ENCODE measurements around the gene CCRL2. TPM values are rescaled to one million over a fixed set of nuclear protein-coding genes. Genes with fewer than 3 reads are reported as not detected.
A peak's percentile ranks its signal among the peaks of the same experiment; 100 is the strongest.

CCRL2 gene
- total and polyA plus RNA-seq, 9 of the 15 experiments (the other 6 are each of a cell fraction or from before 2014, with no cell fraction given): 3.4 to 5.7 (median 4.0) TPM

DNA sequence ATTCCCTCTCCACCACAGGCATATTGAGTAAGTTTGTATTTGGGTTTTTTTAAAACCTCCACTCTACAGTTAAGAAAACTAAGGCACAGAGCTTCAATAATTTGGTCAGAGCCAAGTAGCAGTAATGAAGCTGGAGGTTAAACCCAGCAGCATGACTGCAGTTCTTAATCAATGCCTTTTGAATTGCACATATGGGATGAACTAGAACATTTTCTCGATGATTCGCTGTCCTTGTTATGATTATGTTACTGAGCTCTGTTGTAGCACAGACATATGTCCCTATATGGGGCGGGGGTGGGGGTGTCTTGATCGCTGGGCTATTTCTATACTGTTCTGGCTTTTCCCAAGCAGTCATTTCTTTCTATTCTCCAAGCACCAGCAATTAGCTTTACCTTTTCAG, 37.9 kb upstream of the CCRL2 start (continued):
- TF ChIP-seq TGIF2 (CRISPR knock-in tag; IDR thresholded peaks at IDR 0.05): no peak

- no peaks in the 10 kb centered on the region for H3K4me1 ChIP-seq (replicated peaks in 1 of 2; ENCODE audit: control insufficient read depth in 2 of 2, insufficient read depth in 2 of 2, low read length in 2 of 2)
- whole genome bisulfite sequencing (ENCODE audit: insufficient coverage, low coverage, missing lambda C conversion rate): 0% methylated on average over 6 of the region's 6 CpGs
- in situ Hi-C loops (cut with MboI): no loop called here
Observed at GRCh38 chr3:46369675-46370132, 37.4 kb upstream of the CCRL2 start.

DNA sequence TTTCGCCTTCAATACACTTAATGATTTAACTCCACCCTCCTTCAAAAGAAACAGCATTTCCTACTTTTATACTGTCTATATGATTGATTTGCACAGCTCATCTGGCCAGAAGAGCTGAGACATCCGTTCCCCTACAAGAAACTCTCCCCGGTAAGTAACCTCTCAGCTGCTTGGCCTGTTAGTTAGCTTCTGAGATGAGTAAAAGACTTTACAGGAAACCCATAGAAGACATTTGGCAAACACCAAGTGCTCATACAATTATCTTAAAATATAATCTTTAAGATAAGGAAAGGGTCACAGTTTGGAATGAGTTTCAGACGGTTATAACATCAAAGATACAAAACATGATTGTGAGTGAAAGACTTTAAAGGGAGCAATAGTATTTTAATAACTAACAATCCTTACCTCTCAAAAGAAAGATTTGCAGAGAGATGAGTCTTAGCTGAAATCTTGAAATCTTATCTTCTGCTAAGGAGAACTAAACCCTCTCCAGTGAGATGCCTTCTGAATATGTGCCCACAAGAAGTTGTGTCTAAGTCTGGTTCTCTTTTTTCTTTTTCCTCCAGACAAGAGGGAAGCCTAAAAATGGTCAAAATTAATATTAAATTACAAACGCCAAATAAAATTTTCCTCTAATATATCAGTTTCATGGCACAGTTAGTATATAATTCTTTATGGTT, 36.1 kb upstream of the CCRL2 start, which contains the start of gene CCR5:
Gene CCR5 (plus strand): TSS at position 108 of the 680 bp plus-strand sequence. CDS start 1,957 bp downstream, outside the sequence.
- Histone ChIP-seq H3K9me3 (replicated peaks; ENCODE audit: control insufficient read depth, insufficient read depth, low read depth, low read length) (no peaks in the 10 kb centered on the region), H3K27me3 (ENCODE audit: control insufficient read depth in 2 of 2, insufficient read depth in 2 of 2, low read length in 2 of 2) (peaks cover 38 to 57% of the 10 kb centered on the region in 2 experiments), H3K4me2 (ENCODE audit: insufficient read depth, low read length) (no peak within 1 kb of the TSS), H3K4me1 (replicated peaks in 1 of 2; ENCODE audit: control insufficient read depth in 2 of 2, insufficient read depth in 2 of 2, low read length in 2 of 2) (no peaks in the 10 kb centered on the region), H3K9me1 (ENCODE audit: control insufficient read depth, insufficient read depth, low read length) (no peaks in the 10 kb centered on the region), H3K36me3 (ENCODE audit: control insufficient read depth, insufficient read depth, low read length) (no peaks in the 10 kb centered on the region), H3K9ac (ENCODE audit: insufficient read depth in 1 of 2, low read depth in 2 of 2, low read length in 2 of 2) (no peak within 1 kb of the TSS), H3K79me2 (ENCODE audit: control insufficient read depth, insufficient read depth, low read length) (no peaks in the 10 kb centered on the region), H4K20me1 (replicated peaks; ENCODE audit: control insufficient read depth, insufficient read depth, low read length) (no peaks in the 10 kb centered on the region), H2AFZ (ENCODE audit: low read depth, low read length) (no peak within 1 kb of the TSS), H3K4me3 (no peak within 1 kb of the TSS), H3K27ac (ENCODE audit: extremely low read depth, low read depth, low read length) (no peak within 1 kb of the TSS)
- no TSS peak for BruUV-seq (replicated peaks)
- POLR2A ChIA-PET: interaction anchor here (0.6 to 1.0 kb wide), 2 partner anchors 11 to 36 kb away, joined by 3 to 5 read pairs; partner anchors contain the start of genes CCR5AS and CCRL2
- intact Hi-C loops (cut with micrococcal nuclease) (loop anchor here (5.0 kb wide), 2 partner anchors 56 to 79 kb away; no protein-coding TSS in a partner anchor), in situ Hi-C loops (cut with MboI) (no loop called here)
- CTCF ChIA-PET (ENCODE audit: low intra/inter-chr PET ratio): no interaction called here
- DNase-seq (ENCODE audit: extremely low read depth in 1 of 4, low spot score in 3 of 4) (no peak), FAIRE-seq (peak; percentile 15), ATAC-seq (no peak)
- no peak for TF ChIP-seq EHMT2 (IDR thresholded peaks at IDR 0.05)
- peak; percentile 4 for TF ChIP-seq MEIS2 (IDR thresholded peaks at IDR 0.05; ENCODE audit: partially characterized antibody)
- WGBS (ENCODE audit: insufficient coverage, low coverage, missing lambda C conversion rate): 3% methylated on average over 5 of the region's 5 CpGs

More at GRCh38 chr3:46369675-46370132, 37.4 kb upstream of the CCRL2 start:
- CTCF ChIA-PET (ENCODE audit: low intra/inter-chr PET ratio): no interaction called here
- H3K4me3 ChIP-seq: no peak overlapping the region
- H3K4me2 ChIP-seq (ENCODE audit: insufficient read depth, low read length): no peak overlapping the region
- POLR2A ChIA-PET: interaction anchor here (0.9 to 1.3 kb wide), 5 partner anchors 8 to 261 kb away, joined by 3 to 7 read pairs (median 3); no protein-coding TSS in a partner anchor
- no peak overlapping the region for H3K9ac ChIP-seq (ENCODE audit: insufficient read depth in 1 of 2, low read depth in 2 of 2, low read length in 2 of 2)
- no peak for TF ChIP-seq HOXB6 (CRISPR knock-in tag; IDR thresholded peaks at IDR 0.05; ENCODE audit: borderline replicate concordance)
- intact Hi-C loops (cut with micrococcal nuclease): loop anchor here (5.0 kb wide), 3 partner anchors 58 to 157 kb away; no protein-coding TSS in a partner anchor
- no peaks in the 10 kb centered on the region for H3K36me3 ChIP-seq (ENCODE audit: control insufficient read depth, insufficient read depth, low read length)
- BruUV-seq (replicated peaks): no TSS peak
- FAIRE-seq (no peak), DNase-seq (ENCODE audit: extremely low read depth in 1 of 4, low spot score in 3 of 4) (no peak), ATAC-seq (no peak)
- no peaks in the 10 kb centered on the region for H3K79me2 ChIP-seq (ENCODE audit: control insufficient read depth, insufficient read depth, low read length)
- H4K20me1 ChIP-seq (replicated peaks; ENCODE audit: control insufficient read depth, insufficient read depth, low read length): no peaks in the 10 kb centered on the region
- H2AFZ ChIP-seq (ENCODE audit: low read depth, low read length): no peak overlapping the region
- no peak overlapping the region for H3K27ac ChIP-seq (ENCODE audit: extremely low read depth, low read depth, low read length)
- no peaks in the 10 kb centered on the region for H3K9me3 ChIP-seq (replicated peaks; ENCODE audit: control insufficient read depth, insufficient read depth, low read depth, low read length)
- H3K27me3 ChIP-seq (ENCODE audit: control insufficient read depth in 2 of 2, insufficient read depth in 2 of 2, low read length in 2 of 2): peaks cover 34 to 57% of the 10 kb centered on the region in 2 experiments
- no peaks in the 10 kb centered on the region for H3K9me1 ChIP-seq (ENCODE audit: control insufficient read depth, insufficient read depth, low read length)
